ENCODE data around the gene ANKS3.

Gene ANKS3

GRCh38 chr16:4683255-4684057 lies 50.6 kb downstream of the ANKS3 start:
- no peak for DNase-seq

DNA sequence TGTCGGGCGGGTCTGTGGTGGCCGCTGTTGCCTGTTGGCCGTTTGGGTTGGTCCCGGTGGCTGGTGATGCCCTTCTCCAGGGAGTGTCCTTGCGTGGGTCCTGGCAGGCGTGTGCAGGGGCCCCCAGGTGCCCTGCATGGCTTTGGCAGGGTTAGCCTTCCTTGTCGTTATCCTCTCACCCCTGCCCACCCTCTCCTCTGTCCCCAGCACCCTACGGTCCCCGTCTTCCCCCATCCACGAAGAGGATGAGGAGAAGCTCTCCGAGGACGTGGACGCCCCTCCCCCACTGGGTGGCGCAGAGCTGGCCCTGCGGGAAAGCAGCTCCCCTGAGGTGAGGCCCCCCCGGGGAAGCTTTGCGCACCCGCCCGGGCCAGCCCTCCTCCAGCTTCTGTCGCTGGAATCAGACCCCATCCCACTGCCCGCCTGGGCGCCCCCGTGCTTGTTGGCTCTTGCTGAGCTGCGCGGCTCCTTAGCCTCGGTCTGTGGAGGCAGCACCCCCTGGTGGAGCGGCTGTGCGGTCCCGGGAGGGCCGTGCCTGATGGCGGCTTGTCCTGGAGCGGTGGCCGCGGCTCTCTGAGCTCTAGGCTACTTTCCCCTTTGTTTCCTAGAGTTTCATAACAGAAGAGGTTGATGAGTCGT lies 51.3 kb downstream of the ANKS3 start:
- no peak for DNase-seq

DNA sequence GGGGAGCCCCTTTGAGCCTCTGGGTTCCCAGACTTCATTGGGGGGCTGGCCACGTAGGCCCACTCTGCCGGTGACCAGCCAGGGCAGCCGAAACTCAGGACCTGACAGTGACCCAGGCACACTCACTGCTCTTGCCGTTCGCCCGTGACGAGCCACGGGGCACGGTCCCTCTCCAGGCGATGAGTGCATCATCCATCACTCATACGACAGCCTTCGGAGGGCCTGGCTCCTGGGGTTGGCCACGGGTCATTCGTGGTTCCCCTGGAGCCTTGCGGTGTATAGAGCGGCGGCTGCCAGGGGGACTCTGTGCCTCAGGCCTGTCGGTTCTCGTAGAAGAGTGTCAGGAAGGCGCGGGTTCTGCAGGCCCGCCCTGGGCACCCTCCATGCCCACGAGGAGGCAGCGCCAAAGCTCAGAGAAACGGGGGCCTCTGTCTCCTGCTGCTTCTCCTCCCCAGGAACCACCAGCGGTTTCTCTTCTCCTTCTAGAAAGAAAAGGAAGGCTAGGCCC lies 51.9 kb downstream of the ANKS3 start:
- no peak for DNase-seq

DNA sequence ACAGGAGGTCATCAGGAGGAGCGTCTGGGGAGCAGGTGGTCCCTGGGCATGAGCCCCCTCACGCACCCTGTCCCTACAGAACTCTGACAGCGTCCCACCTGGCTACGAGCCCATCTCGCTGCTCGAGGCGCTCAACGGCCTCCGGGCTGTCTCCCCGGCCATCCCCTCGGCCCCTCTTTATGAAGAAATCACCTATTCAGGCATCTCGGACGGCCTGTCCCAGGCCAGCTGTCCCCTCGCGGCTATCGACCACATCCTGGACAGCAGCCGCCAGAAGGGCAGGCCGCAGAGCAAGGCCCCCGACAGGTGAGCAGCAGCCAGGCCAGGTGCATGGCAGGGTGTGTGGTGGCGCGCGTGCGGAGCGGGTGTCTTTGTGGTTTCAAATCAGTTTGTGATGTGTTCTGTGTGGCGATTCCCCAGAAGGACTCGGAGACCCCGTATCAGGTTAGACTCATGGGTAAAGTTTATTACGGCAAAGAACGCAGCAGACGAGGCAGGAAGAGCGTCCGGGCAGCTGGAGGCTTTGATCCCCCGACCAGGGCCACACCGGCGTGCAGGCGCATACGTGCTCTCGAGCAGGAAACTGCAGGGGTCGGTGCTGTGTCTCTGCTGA lies 52.5 kb downstream of the ANKS3 start:
- no peak for DNase-seq

DNA sequence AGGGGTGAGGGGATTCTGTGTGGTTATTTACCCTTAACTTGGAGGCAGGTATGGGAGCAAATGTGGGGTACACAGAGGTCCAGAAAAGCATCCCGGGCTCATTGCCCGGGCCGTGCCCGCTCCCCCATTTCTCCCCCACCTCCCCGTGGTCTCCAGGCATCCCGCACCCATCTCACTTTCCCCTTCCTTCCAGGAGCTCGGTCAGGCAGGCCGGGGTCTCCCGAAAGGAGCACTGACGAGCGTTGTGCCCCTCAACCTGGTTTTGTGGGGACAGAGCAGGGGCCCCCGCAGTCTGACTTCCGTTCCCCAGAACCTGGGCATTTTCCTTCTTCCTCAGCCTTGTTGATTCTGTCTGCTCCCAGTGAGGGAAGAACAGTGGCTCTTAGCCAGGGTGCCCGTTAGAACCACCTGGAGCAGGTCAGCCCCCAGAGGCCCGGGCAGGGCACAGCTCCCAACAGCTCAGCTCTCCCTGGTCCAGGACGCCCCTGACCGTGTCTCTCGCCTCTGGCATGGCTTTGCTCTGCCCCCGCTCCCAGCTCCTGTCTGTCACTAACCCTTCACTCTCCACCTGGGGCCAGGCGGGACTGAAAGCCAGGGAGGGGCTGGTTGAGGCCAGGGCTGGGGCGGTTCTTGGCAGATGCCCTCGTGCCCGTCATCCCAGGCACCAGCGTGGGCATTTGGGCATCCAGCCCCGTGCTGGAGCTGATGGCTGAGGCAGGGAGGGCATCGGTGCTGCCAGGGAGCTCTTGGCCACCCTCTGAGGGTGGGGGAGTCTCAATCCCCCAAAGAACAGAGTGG lies 53.2 kb downstream of the ANKS3 start:
- no peak for DNase-seq

- no peak for DNase-seq
Observed at GRCh38 chr16:4679850-4680636, 54.0 kb downstream of the ANKS3 start.

DNA sequence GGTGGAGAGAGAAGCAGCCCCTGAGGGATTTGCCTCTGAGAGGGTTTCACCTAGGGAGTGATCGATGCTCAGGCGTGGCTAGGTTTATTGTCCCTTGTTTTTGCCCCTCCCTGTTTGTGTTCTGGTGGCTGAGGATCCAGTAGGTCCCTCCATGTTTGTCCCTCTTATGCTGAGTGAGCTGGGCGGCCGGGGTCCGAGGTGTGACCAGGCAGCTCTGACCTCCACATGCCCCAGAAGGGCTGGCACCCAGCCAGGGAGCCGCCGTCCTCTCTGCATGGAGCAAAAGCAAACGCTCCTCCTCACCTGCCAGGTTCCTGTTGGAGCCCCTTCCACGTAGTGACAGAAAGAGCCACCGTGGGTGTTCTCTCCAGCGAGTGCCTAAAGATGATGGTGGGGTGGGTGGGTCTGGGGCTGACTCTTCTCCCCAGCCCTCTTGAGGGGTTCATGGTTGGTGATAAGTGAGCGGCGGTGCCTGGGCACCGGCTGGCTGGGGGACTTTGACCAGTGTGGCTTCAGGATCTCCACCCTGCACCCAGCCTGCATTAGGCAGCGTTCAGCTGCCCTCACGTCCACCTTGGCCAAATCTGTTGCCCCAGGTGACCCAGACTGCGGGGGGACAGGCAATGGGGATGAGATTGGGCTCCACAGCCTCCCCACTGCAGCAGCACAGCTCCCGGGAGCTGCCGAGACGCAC lies 54.8 kb downstream of the ANKS3 start:
- peak; percentile 75 for DNase-seq

- no peak for DNase-seq
Observed at GRCh38 chr16:4678596-4678995, 55.5 kb downstream of the ANKS3 start.

DNA sequence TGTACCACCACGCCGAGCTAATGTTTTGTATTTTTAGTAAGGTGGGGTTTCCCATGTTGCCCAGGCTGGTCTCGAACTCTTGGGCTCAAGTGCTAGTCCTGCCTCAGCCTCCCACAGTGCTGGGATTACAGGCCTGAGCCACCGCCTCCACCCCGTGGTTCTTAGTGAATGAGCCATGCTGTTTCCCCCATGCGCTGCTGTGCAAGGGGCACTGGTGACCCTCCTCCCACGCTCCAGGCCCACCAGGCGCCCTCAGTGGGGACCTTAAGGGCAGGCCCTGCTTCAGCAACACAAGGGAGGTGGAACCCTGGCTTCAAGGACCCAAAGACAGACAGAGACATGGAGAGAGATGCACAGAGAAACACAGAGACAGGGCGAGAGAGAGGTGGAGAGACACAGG lies 56.1 kb downstream of the ANKS3 start:
- no peak for DNase-seq

DNA sequence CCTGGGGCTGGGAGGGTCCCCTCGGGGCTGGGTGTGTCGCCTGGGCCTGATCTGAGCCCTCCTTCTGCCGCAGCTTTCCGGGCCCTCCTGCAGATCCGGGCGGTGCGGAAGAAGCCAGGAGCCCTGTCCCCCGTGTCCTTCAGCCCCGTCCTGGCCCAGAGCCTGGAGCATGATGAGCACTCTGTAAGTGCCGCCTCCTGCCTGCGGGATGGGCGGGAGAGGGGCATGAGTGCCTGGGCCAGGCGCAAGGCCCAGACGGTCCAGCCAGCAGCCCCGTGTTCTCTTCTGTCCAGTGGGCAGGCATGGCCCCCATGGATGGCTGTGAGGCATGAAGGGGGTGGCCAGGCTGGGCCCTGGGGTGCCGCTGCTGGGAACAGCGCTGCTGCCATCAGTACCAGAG lies 56.7 kb downstream of the ANKS3 start:
- no peak for DNase-seq

GRCh38 chr16:4676831-4677230 lies 57.2 kb downstream of the ANKS3 start:
- DNase-seq, result no peak

DNA sequence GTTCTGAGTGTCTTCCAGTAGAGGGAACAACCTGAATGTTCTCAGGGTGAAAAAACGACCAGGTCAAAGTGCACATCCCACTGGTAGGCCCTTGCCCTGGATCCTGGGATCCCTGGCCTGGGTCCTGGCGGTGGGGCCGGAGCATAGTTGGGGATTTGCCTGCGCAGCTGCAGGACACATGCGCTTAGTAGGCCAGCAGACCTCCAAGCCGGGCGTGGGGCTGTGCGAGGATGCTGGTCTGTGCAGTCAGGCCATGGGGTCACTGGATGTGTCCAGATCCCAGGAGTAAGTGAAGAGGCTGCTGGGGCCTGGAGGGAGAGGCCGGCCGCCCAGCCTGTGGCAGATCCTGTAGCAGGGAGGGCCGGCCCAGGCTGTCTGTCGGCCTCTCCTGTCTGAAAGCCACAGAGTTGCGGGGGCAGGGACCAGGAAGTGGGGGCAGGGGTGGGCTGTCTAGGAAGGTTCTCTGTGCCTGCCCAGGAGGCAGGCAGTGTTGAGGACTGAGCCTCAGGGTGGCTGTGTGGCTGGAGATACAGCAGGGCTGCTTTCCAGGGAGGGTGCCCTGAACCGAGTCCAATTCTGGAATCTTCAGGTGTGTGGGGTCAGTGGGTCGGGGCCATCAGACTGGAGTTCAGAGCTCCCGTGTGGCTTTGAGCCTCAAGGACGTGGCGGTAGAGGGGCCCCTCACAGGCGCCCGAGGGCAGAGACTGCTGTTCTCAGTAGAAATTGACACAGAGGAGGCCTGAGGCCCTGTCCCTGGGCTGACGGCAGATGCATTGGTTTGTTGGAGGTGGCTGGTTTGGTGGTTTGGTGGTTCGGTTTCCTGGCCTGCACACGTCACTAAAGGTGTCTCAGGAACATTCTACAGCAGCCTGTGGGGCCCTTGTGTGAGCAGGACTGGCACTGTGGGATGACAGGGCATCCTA lies 57.9 kb downstream of the ANKS3 start:
- DNase-seq, result no peak

- DNase-seq, result no peak
Observed at GRCh38 chr16:4674926-4675530, 59.0 kb downstream of the ANKS3 start.

DNA sequence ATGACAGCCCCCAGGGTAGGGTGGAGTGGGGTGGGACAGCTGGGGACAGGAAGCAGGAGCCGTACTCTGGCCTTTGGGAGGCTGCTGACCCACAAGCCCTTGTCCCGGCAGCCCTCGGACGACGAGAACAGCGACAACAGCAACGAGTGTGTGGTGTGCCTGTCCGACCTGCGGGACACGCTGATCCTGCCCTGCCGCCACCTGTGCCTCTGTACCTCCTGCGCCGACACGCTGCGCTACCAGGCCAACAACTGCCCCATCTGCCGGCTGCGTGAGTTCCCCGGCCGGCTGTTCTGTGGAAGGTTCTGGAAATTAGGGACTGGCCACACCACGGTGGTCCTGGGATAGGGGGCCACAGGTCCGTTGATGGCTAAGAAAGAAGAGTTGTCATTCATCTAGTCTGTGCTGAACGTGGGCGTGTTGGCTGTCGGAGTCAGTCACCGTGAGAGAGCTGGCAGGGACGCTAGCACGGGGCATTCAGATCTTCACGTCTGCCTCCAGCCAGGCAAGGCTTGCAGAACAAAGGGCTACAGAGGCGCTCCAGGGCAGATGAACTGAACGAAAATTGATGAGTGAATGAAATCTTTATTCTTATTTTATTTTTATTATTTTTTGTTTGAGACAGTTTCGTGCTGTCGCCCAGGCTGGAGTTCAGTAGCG lies 60.6 kb downstream of the ANKS3 start:
- no peak for DNase-seq

GRCh38 chr16:4668313-4668960 lies 65.6 kb downstream of the ANKS3 start:
- no peak for DNase-seq

DNA sequence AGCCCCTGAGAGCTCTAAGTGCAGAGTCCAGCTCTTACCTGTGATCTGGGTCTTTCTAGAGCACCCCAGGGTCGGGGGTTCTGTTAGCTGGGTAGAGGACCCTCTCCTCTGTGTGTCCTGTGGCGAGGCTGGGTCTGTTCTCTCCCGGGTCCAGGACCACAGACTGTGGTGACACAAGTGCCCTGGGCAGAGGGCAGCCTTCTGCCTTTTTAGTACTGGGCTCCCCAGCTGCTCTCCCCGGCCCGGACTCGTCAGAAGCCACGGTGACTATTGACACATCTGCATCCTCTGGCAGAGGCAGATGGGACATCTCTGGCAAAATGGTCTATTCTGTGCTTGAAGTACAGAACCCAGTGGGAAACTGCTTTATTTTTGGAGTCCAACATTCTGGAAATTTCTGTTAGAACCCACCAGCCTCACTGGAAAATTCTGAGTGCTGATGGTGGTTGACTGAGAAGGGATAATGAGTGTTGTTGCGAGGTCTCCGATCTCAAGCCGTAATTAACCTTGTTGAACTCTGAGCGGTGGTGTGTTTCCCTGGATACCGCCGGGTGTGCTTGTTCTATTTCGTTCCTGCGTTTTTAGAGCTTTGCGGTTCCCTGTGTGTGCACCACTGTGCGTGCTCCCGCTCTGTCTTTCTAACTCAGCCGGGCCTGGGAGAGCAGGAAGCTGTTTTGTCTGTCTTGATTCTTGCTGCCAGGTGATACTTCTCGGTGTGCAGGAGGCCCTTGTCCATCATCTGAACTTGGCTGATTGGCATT lies 66.7 kb downstream of the ANKS3 start:
- no peak for DNase-seq

GRCh38 chr16:4666537-4667202 lies 67.4 kb downstream of the ANKS3 start:
- no peak for DNase-seq
